Psoas muscle (tissue), 8 donors: ENCODE measurements around the gene WWOX. TPM values are rescaled to one million over a fixed set of nuclear protein-coding genes. Genes with fewer than 3 reads are reported as not detected.

ENCODE experiments used
- ATAC-seq, 4 donors: fragments of 200-7000 bp; cut with Tn5 transposase; one replicate each; pipeline ENCODE4 v1.9.1; 2020; ENCODE audit warnings: moderate library complexity in 3 of 4, mild to moderate bottlenecking in 2 of 4
- DNase-seq, 2 donors: peaks; one replicate each; pipeline ENCODE4 v3.0.0-alpha.2; 2020
- H3K27ac ChIP-seq: fragments of 200-600 bp; one replicate; pipeline ENCODE4 v1.8.0; 2022
- H3K27me3 ChIP-seq, 3 donors: fragments of 200-600 bp in 1 of 3; one replicate each; pipeline versions ENCODE4 v1.6.1 to v1.8.0; 2013 to 2022; ENCODE audit warnings: low read length in 2 of 3, mild to moderate bottlenecking in 2 of 3, moderate library complexity in 1 of 3; ENCODE audit not compliant: insufficient read depth in 3 of 3
- H3K36me3 ChIP-seq, 2 donors: fragments of 200-600 bp in 1 of 2; one replicate each; pipeline versions ENCODE4 v1.6.1 to v1.8.0; 2013 to 2022; ENCODE audit warnings: low read depth in 1 of 2, mild to moderate bottlenecking in 1 of 2, moderate library complexity in 1 of 2; ENCODE audit not compliant: insufficient read depth in 1 of 2
- H3K4me1 ChIP-seq: fragments of 200-600 bp; one replicate; pipeline ENCODE4 v1.8.0; 2022
- H3K4me3 ChIP-seq: fragments of 200-600 bp; one replicate; pipeline ENCODE4 v1.8.0; 2022; ENCODE audit warnings: mild to moderate bottlenecking
- H3K9me3 ChIP-seq: fragments of 200-600 bp; one replicate; pipeline ENCODE4 v1.8.0; 2022
- CTCF ChIP-seq: fragments of 200-600 bp; IDR thresholded peaks from one replicate; pipeline ENCODE4 v1.8.0; 2022; ENCODE audit warnings: antibody characterized with exemption
- WGBS, 3 donors: extraction: QIAGEN DNeasy Blood & Tissue Kit; methylation state at CpG; one replicate each; pipeline versions ENCODE4 v1.1.6 to v1.1.7; 2013; 5-methylcytosine and 5-hydroxymethylcytosine counted together
- intact Hi-C, 2 donors: fragments of 100-400 bp; cut with DNase I; formaldehyde crosslinking; loops; one replicate each; pipeline versions ENCODE4 v1.11.0 to v1.14.2; 2022
- polyA plus RNA-seq, 3 donors: library from polyadenylated mRNA; stranded (reverse); fragments of 200-250 nt; gene quantifications; one replicate each; pipeline ENCODE4 v1.2.3, GENCODE V29; 2013
- total RNA-seq, 4 donors: library from RNA; stranded (reverse); fragmentation: NEBNext Ultra II Directional in 2 of 4; extraction: Animal tissue kit (Norgen Biotek cat#: 25700) in 2 of 4; gene quantifications; one replicate each; pipeline versions ENCODE4 v1.2.1 to v1.2.4, GENCODE V29; 2021 to 2023
- donor health status: healthy with polysubstance abuse.
- donor health status: DM: no; HTN: no; CAD: no; lungs with moderate emphysema.
- donor health status: Bipolar disorder and iron deficiency.
- donor health status: healthy.
- donor health status: DM: yes; HTN: yes; CAD: no.
- donor health status: DM: no; HTN: no; CAD: no.
- donor health status: DM: no; HTN: no; CAD: no.
- donor health status: DM: yes; HTN: yes; CAD: no.

The WWOX gene
- total and polyA plus RNA-seq, 7 donors = 3.1 to 6.6 (median 5.0) TPM

- TF ChIP-seq CTCF = no peak
- intact Hi-C loops = no loop called here
- WGBS, 3 donors = 82 to 91% (median 84%) methylated on average over 4 of the region's 4 CpGs
Measured at GRCh38 chr16:78286065-78286464, 186.6 kb downstream of the WWOX start.

GRCh38 chr16:78288888-78289287 lies 189.4 kb downstream of the WWOX start:
- H3K27me3 ChIP-seq = no peaks in the 10 kb centered on the region
- H3K4me3 ChIP-seq = no peak overlapping the region
- H3K9me3 ChIP-seq = no peaks in the 10 kb centered on the region
- no peaks in the 10 kb centered on the region for H3K4me1 ChIP-seq
- TF ChIP-seq CTCF = no peak
- no peak for ATAC-seq
- H3K36me3 ChIP-seq = no peaks in the 10 kb centered on the region
- WGBS, 3 donors = 43 to 67% (median 46%) methylated on average over 9 of the region's 9 CpGs
- no peak for DNase-seq
- intact Hi-C loops = no loop called here
- no peak overlapping the region for H3K27ac ChIP-seq

More at GRCh38 chr16:78286065-78286464, 186.6 kb downstream of the WWOX start:
- H3K4me1 ChIP-seq = no peaks in the 10 kb centered on the region
- H3K27me3 ChIP-seq = no peaks in the 10 kb centered on the region
- H3K36me3 ChIP-seq = no peaks in the 10 kb centered on the region
- H3K4me3 ChIP-seq = no peak overlapping the region
- DNase-seq (no peak), ATAC-seq (no peak)
- no peak overlapping the region for H3K27ac ChIP-seq
- no peaks in the 10 kb centered on the region for H3K9me3 ChIP-seq

GRCh38 chr16:78289373-78289772 lies 189.9 kb downstream of the WWOX start:
- Histone ChIP-seq H3K4me1 (no peaks in the 10 kb centered on the region), H3K27me3 (no peaks in the 10 kb centered on the region), H3K4me3 (no peak overlapping the region), H3K9me3 (no peaks in the 10 kb centered on the region), H3K27ac (no peak overlapping the region), H3K36me3 (no peaks in the 10 kb centered on the region)
- ATAC-seq (no peak), DNase-seq (no peak)
- intact Hi-C loops = no loop called here
- TF ChIP-seq CTCF = no peak
- WGBS, 3 donors = 50 to 74% (median 71%) methylated on average over 3 of the region's 3 CpGs

- Histone ChIP-seq H3K9me3 (no peaks in the 10 kb centered on the region), H3K4me3 (no peak overlapping the region), H3K36me3 (no peaks in the 10 kb centered on the region), H3K27me3 (no peaks in the 10 kb centered on the region), H3K27ac (no peak overlapping the region), H3K4me1 (no peaks in the 10 kb centered on the region)
- 43 to 64% (median 50%) methylated on average over 7 of the region's 7 CpGs for WGBS, 3 donors
- DNase-seq (no peak), ATAC-seq (no peak)
- no peak for TF ChIP-seq CTCF
- intact Hi-C loops = no loop called here
Measured at GRCh38 chr16:78289844-78290277, 190.4 kb downstream of the WWOX start.

- Histone ChIP-seq H3K4me1 (no peaks in the 10 kb centered on the region), H3K4me3 (no peak overlapping the region), H3K36me3 (no peaks in the 10 kb centered on the region), H3K27me3 (no peaks in the 10 kb centered on the region), H3K27ac (no peak overlapping the region), H3K9me3 (no peaks in the 10 kb centered on the region)
- no peak for TF ChIP-seq CTCF
- intact Hi-C loops = no loop called here
- no peak for DNase-seq
- 80 to 88% (median 82%) methylated on average over 6 of the region's 6 CpGs for WGBS, 3 donors
- ATAC-seq = no peak
Measured at GRCh38 chr16:78290395-78290794, 190.9 kb downstream of the WWOX start.
